Natural killer cell (primary cell): ENCODE measurements around the gene SPSB4. TPM values are rescaled to one million over a fixed set of nuclear protein-coding genes. Genes with fewer than 3 reads are reported as not detected.

Experiments
- ATAC-seq, 3 donors: fragments of 150-1000 bp in 2 of 3; fragments of 200-7000 bp in 1 of 3; cut with Tn5 transposase; 1 replicate in 1 of 3; 2 replicates in 2 of 3; pipeline ENCODE4 v1.10.0; 2021; ENCODE audit warnings: mild to moderate bottlenecking in 2 of 3, moderate library complexity in 2 of 3
- DNase-seq, 2 donors: peaks; one replicate each; pipeline versions ENCODE4 v3.0.0 to v3.0.0-alpha.2; 2013 to 2021; ENCODE audit warnings: mixed read lengths in 1 of 2
- H3K27ac ChIP-seq: one replicate; pipeline ENCODE4 v1.5.1; 2013; ENCODE audit warnings: mild to moderate bottlenecking, low read length
- H3K27me3 ChIP-seq: one replicate; pipeline ENCODE4 v1.6.1; 2013; ENCODE audit warnings: low read length; ENCODE audit not compliant: control insufficient read depth, insufficient read depth
- H3K36me3 ChIP-seq: one replicate; pipeline ENCODE4 v1.6.1; 2013; ENCODE audit warnings: low read length; ENCODE audit not compliant: control insufficient read depth, insufficient read depth
- H3K4me1 ChIP-seq: one replicate; pipeline ENCODE4 v1.6.1; 2013; ENCODE audit warnings: low read length; ENCODE audit not compliant: control insufficient read depth, insufficient read depth
- H3K4me3 ChIP-seq: one replicate; pipeline ENCODE4 v1.5.1; 2013; ENCODE audit warnings: low read length
- H3K9me3 ChIP-seq: one replicate; pipeline ENCODE4 v1.6.1; 2013; ENCODE audit warnings: low read length; ENCODE audit not compliant: control insufficient read depth, insufficient read depth
- H3K27ac Mint-ChIP-seq, 2 donors: one replicate each; pipeline ENCODE4 v1.8.0; 2022; ENCODE audit warnings: mild to moderate bottlenecking in 2 of 2, mixed read lengths in 2 of 2, moderate library complexity in 1 of 2
- H3K27me3 Mint-ChIP-seq, 2 donors: one replicate each; pipeline ENCODE4 v1.8.0; 2022; ENCODE audit warnings: low read depth in 2 of 2, mixed read lengths in 2 of 2
- H3K36me3 Mint-ChIP-seq: one replicate; pipeline ENCODE4 v1.8.0; 2022; ENCODE audit warnings: mixed read lengths
- H3K4me1 Mint-ChIP-seq, 2 donors: one replicate each; pipeline ENCODE4 v1.8.0; 2022; ENCODE audit warnings: mixed read lengths in 2 of 2
- H3K4me3 Mint-ChIP-seq: one replicate; pipeline ENCODE4 v1.8.0; 2022; ENCODE audit warnings: mild to moderate bottlenecking, moderate library complexity, mixed read lengths
- H3K9me3 Mint-ChIP-seq, 2 donors: one replicate each; pipeline ENCODE4 v1.8.0; 2022; ENCODE audit warnings: mixed read lengths in 2 of 2
- WGBS: methylation state at CpG from one replicate; pipeline ENCODE4 v1.1.7; 2013; ENCODE audit warnings: missing lambda C conversion rate; ENCODE audit not compliant: insufficient coverage; 5-methylcytosine and 5-hydroxymethylcytosine counted together
- intact Hi-C: fragments of 100-400 bp; cut with micrococcal nuclease; formaldehyde crosslinking; loops from one replicate; pipeline ENCODE4 v1.14.2; 2022
- total RNA-seq, 4 donors: library from RNA; stranded (reverse); fragments of 120-200 nt in 1 of 4; gene quantifications; one replicate each; pipeline versions ENCODE4 v1.2.3 to v1.2.4, GENCODE V29; 2013 to 2022
- TF ChIP-seq, protein P1 (sequence below): fragments of 200-600 bp; IDR thresholded peaks from one replicate; pipeline ENCODE4 v1.8.0; 2022; ENCODE audit warnings: antibody characterized with exemption

The SPSB4 gene
- total RNA-seq, 3 donors from 2014 or later (not counting 1 experiment from before 2014, with no cell fraction given) = not detected

DNA sequence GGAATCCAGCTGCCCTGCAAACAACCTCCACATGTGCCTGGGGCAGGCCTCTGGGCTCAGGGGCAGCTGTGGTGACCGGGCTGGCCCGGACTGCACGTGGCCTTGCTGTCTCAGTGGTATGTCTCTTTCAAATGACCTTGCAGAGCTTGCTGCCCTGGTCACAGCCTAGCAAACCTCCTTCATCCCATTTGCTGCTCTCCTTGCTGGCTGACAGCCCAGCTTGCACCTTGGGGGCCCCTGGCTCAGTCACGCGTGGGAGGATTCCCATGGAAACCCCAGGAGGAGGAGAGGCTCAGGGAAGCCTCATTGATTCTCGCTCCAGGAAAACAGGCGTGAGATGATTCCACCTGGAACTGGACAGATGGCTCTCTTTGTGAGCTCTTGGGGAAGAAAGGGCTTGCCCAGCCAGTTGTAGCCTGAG is 5.6 kb downstream of the SPSB4 start:
- no peak overlapping the region for H3K4me3 Mint-ChIP-seq
- no peak overlapping the region for H3K27ac Mint-ChIP-seq
- H3K9me3 Mint-ChIP-seq = no peaks in the 10 kb centered on the region
- no peak overlapping the region for H3K4me3 ChIP-seq
- H3K36me3 Mint-ChIP-seq = no peaks in the 10 kb centered on the region
- ATAC-seq (no peak), DNase-seq (no peak)
- no peaks in the 10 kb centered on the region for H3K36me3 ChIP-seq
- H3K27ac ChIP-seq = no peak overlapping the region
- H3K27me3 Mint-ChIP-seq = peaks cover 30 to 38% of the 10 kb centered on the region in 2 donors
- H3K27me3 ChIP-seq = peaks cover 17% of the 10 kb centered on the region
- H3K4me1 Mint-ChIP-seq = peaks cover 6 to 14% of the 10 kb centered on the region in 2 donors
- H3K9me3 ChIP-seq = peaks cover 7% of the 10 kb centered on the region
- 89% methylated on average over 7 of the region's 7 CpGs for WGBS
- H3K4me1 ChIP-seq = peaks cover 4% of the 10 kb centered on the region
- intact Hi-C loops = no loop called here
- TF ChIP-seq, protein P1, sequence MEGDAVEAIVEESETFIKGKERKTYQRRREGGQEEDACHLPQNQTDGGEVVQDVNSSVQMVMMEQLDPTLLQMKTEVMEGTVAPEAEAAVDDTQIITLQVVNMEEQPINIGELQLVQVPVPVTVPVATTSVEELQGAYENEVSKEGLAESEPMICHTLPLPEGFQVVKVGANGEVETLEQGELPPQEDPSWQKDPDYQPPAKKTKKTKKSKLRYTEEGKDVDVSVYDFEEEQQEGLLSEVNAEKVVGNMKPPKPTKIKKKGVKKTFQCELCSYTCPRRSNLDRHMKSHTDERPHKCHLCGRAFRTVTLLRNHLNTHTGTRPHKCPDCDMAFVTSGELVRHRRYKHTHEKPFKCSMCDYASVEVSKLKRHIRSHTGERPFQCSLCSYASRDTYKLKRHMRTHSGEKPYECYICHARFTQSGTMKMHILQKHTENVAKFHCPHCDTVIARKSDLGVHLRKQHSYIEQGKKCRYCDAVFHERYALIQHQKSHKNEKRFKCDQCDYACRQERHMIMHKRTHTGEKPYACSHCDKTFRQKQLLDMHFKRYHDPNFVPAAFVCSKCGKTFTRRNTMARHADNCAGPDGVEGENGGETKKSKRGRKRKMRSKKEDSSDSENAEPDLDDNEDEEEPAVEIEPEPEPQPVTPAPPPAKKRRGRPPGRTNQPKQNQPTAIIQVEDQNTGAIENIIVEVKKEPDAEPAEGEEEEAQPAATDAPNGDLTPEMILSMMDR = no peak

GRCh38 chr3:141057436-141057835 is 6.3 kb downstream of the SPSB4 start:
- no peaks in the 10 kb centered on the region for H3K36me3 Mint-ChIP-seq
- H3K4me1 ChIP-seq = no peaks in the 10 kb centered on the region
- 89% methylated on average over 7 of the region's 7 CpGs for WGBS
- peaks cover 6 to 9% of the 10 kb centered on the region in 2 donors for H3K4me1 Mint-ChIP-seq
- no peak for DNase-seq
- ATAC-seq = no peak
- no peak overlapping the region for H3K27ac Mint-ChIP-seq
- H3K36me3 ChIP-seq = no peaks in the 10 kb centered on the region
- H3K9me3 Mint-ChIP-seq = no peaks in the 10 kb centered on the region
- intact Hi-C loops = no loop called here
- H3K27ac ChIP-seq = no peak overlapping the region
- no peak overlapping the region for H3K4me3 ChIP-seq
- no peak overlapping the region for H3K4me3 Mint-ChIP-seq
- peaks cover 24 to 32% of the 10 kb centered on the region in 2 donors for H3K27me3 Mint-ChIP-seq
- TF ChIP-seq, protein P1 = no peak
- H3K9me3 ChIP-seq = peaks cover 7% of the 10 kb centered on the region
- peaks cover 10% of the 10 kb centered on the region for H3K27me3 ChIP-seq

DNA sequence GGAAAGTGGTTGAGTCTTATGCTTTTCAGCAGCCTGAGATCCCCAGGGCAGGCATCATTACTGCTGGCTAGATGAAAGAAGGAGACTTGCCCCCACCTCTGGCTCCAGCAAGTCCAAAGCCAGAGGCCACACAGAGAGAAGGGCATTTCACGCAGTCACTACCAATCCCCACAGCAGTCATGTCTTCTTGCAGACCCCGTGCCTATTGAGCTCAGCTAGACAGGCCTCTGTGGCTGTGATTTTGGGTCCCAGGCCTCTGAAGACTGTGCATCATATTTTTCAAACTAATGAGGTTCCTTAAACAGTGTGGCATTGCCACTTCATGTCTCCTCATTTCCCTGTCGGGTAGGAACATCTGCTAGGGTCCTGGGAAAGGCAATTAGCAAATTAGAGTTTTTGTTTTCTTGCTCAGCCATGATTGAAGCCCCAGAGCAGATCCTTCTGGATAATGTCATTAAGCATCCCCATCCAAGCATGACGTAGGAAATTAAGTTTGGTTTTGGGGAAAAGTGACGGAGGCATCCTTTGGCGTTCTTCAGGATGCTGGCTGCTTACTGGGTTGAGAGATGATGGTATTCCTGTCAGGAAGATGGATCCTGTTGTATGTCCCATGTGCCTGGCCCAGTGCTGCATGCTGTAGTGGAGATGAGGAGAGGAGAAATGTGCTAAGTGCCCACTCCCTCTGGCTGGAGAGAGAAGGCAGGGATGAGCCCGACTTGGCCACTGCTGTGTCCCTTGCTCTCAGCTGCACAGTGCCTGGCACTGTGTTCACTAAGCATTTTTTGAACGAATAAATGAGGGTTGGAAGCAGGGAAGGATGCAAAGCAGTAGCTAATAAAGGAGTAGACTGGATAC is 7.0 kb downstream of the SPSB4 start:
- TF ChIP-seq, protein P1 = no peak
- no peaks in the 10 kb centered on the region for H3K36me3 ChIP-seq
- intact Hi-C loops = no loop called here
- Mint-ChIP-seq H3K9me3 (no peaks in the 10 kb centered on the region), H3K36me3 (no peaks in the 10 kb centered on the region), H3K4me1 (peaks cover 9 to 13% of the 10 kb centered on the region in 2 donors), H3K27ac (no peak overlapping the region), H3K4me3 (no peak overlapping the region), H3K27me3 (peaks cover 22 to 29% of the 10 kb centered on the region in 2 donors)
- H3K27ac ChIP-seq = no peak overlapping the region
- peaks cover 6% of the 10 kb centered on the region for H3K27me3 ChIP-seq
- no peaks in the 10 kb centered on the region for H3K4me1 ChIP-seq
- ATAC-seq = no peak
- 86% methylated on average over 8 of the region's 8 CpGs for WGBS
- no peak overlapping the region for H3K4me3 ChIP-seq
- H3K9me3 ChIP-seq = peaks cover 7% of the 10 kb centered on the region
- no peak for DNase-seq
